ENCODE results near the gene CNTNAP2. TPM values are rescaled to one million over a fixed set of nuclear protein-coding genes. Genes with fewer than 3 reads are reported as not detected.

Gene CNTNAP2
- total RNA-seq, 1 donor = 7.6 TPM

- H3K27me3 ChIP-seq (ENCODE audit: insufficient read depth, low read length) = no peaks in the 10 kb centered on the region
- DNase-seq (ENCODE audit: insufficient read length, low spot score, missing footprints) = no peak
- no peak overlapping the region for H2AFZ ChIP-seq (ENCODE audit: low read length)
- H3K9me3 ChIP-seq (ENCODE audit: low read depth, low read length) = no peaks in the 10 kb centered on the region
- no peaks in the 10 kb centered on the region for H3K36me3 ChIP-seq (ENCODE audit: insufficient read depth, low read length)
- H4K20me1 ChIP-seq (ENCODE audit: insufficient read depth, low read length) = no peaks in the 10 kb centered on the region
- no peak overlapping the region for H3K4me2 ChIP-seq (ENCODE audit: insufficient read depth, low read length)
- TF ChIP-seq, protein P1, sequence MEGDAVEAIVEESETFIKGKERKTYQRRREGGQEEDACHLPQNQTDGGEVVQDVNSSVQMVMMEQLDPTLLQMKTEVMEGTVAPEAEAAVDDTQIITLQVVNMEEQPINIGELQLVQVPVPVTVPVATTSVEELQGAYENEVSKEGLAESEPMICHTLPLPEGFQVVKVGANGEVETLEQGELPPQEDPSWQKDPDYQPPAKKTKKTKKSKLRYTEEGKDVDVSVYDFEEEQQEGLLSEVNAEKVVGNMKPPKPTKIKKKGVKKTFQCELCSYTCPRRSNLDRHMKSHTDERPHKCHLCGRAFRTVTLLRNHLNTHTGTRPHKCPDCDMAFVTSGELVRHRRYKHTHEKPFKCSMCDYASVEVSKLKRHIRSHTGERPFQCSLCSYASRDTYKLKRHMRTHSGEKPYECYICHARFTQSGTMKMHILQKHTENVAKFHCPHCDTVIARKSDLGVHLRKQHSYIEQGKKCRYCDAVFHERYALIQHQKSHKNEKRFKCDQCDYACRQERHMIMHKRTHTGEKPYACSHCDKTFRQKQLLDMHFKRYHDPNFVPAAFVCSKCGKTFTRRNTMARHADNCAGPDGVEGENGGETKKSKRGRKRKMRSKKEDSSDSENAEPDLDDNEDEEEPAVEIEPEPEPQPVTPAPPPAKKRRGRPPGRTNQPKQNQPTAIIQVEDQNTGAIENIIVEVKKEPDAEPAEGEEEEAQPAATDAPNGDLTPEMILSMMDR (IDR thresholded peaks at IDR 0.05; ENCODE audit: extremely low read depth, low read depth, low read length) = no peak
- H3K4me1 ChIP-seq (ENCODE audit: insufficient read depth, low read length) = no peaks in the 10 kb centered on the region
- H3K79me2 ChIP-seq (ENCODE audit: insufficient read depth, low read length) = no peaks in the 10 kb centered on the region
- H3K27ac ChIP-seq (ENCODE audit: low read depth, low read length) = no peak overlapping the region
- no peak overlapping the region for H3K4me3 ChIP-seq (ENCODE audit: insufficient read depth, low read length)
Observed at GRCh38 chr7:147997636-147998035, 1881.0 kb downstream of the CNTNAP2 start.

DNA sequence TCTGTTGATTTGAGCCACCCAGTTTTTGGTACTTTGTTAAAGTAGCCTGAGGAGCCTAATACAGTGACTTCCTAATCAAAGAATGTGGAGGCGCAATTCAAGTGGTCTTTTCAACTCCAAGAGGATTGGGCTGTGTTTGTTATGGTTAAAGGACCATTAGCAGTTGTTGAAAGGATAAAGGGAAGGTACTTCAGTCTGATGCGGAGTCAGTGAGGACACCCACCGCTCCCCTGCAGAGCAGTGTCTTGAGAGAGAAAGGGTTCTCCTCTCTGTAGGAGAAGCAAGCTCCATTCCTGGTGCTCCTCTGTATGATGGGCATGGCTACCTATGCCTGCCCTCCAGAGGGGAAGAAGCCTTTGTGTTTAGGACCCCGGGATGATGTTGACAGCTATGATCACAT, 1883.4 kb downstream of the CNTNAP2 start:
- H4K20me1 ChIP-seq (ENCODE audit: insufficient read depth, low read length) = no peaks in the 10 kb centered on the region
- no peaks in the 10 kb centered on the region for H3K4me1 ChIP-seq (ENCODE audit: insufficient read depth, low read length)
- H3K9me3 ChIP-seq (ENCODE audit: low read depth, low read length) = no peaks in the 10 kb centered on the region
- H3K27ac ChIP-seq (ENCODE audit: low read depth, low read length) = no peak overlapping the region
- no peak overlapping the region for H3K4me3 ChIP-seq (ENCODE audit: insufficient read depth, low read length)
- DNase-seq (ENCODE audit: insufficient read length, low spot score, missing footprints) = no peak
- H3K4me2 ChIP-seq (ENCODE audit: insufficient read depth, low read length) = no peak overlapping the region
- no peaks in the 10 kb centered on the region for H3K27me3 ChIP-seq (ENCODE audit: insufficient read depth, low read length)
- TF ChIP-seq, protein P1 (IDR thresholded peaks at IDR 0.05; ENCODE audit: extremely low read depth, low read depth, low read length) = no peak
- H2AFZ ChIP-seq (ENCODE audit: low read length) = no peak overlapping the region
- H3K79me2 ChIP-seq (ENCODE audit: insufficient read depth, low read length) = no peaks in the 10 kb centered on the region
- H3K36me3 ChIP-seq (ENCODE audit: insufficient read depth, low read length) = no peaks in the 10 kb centered on the region

GRCh38 chr7:148011753-148012152, 1895.2 kb downstream of the CNTNAP2 start:
- Histone ChIP-seq H4K20me1 (ENCODE audit: insufficient read depth, low read length) (no peaks in the 10 kb centered on the region), H3K79me2 (ENCODE audit: insufficient read depth, low read length) (no peaks in the 10 kb centered on the region), H3K27me3 (ENCODE audit: insufficient read depth, low read length) (no peaks in the 10 kb centered on the region), H3K4me2 (ENCODE audit: insufficient read depth, low read length) (no peak overlapping the region), H3K27ac (ENCODE audit: low read depth, low read length) (no peak overlapping the region), H3K4me3 (ENCODE audit: insufficient read depth, low read length) (no peak overlapping the region), H3K9me3 (ENCODE audit: low read depth, low read length) (no peaks in the 10 kb centered on the region), H2AFZ (ENCODE audit: low read length) (no peak overlapping the region), H3K4me1 (ENCODE audit: insufficient read depth, low read length) (no peaks in the 10 kb centered on the region), H3K36me3 (ENCODE audit: insufficient read depth, low read length) (no peaks in the 10 kb centered on the region)
- TF ChIP-seq, protein P1 (IDR thresholded peaks at IDR 0.05; ENCODE audit: extremely low read depth, low read depth, low read length) = no peak
- no peak for DNase-seq (ENCODE audit: insufficient read length, low spot score, missing footprints)

- Histone ChIP-seq H2AFZ (ENCODE audit: low read length) (no peak overlapping the region), H4K20me1 (ENCODE audit: insufficient read depth, low read length) (no peaks in the 10 kb centered on the region), H3K79me2 (ENCODE audit: insufficient read depth, low read length) (no peaks in the 10 kb centered on the region), H3K4me1 (ENCODE audit: insufficient read depth, low read length) (no peaks in the 10 kb centered on the region), H3K4me3 (ENCODE audit: insufficient read depth, low read length) (no peak overlapping the region), H3K27ac (ENCODE audit: low read depth, low read length) (no peak overlapping the region), H3K4me2 (ENCODE audit: insufficient read depth, low read length) (no peak overlapping the region), H3K9me3 (ENCODE audit: low read depth, low read length) (no peaks in the 10 kb centered on the region), H3K27me3 (ENCODE audit: insufficient read depth, low read length) (no peaks in the 10 kb centered on the region), H3K36me3 (ENCODE audit: insufficient read depth, low read length) (no peaks in the 10 kb centered on the region)
- TF ChIP-seq, protein P1 (IDR thresholded peaks at IDR 0.05; ENCODE audit: extremely low read depth, low read depth, low read length) = no peak
- DNase-seq (ENCODE audit: insufficient read length, low spot score, missing footprints) = no peak
Observed at GRCh38 chr7:148014001-148014400, 1897.4 kb downstream of the CNTNAP2 start.
